Inflammatory macrophage treated with lipopolysaccharide for 4 hours (primary cell): ENCODE results near the gene SSH3.

ENCODE experiments used
- DNase-seq: peaks from one replicate; pipeline ENCODE4 v3.0.0-alpha.2; 2020

SSH3 gene

DNA sequence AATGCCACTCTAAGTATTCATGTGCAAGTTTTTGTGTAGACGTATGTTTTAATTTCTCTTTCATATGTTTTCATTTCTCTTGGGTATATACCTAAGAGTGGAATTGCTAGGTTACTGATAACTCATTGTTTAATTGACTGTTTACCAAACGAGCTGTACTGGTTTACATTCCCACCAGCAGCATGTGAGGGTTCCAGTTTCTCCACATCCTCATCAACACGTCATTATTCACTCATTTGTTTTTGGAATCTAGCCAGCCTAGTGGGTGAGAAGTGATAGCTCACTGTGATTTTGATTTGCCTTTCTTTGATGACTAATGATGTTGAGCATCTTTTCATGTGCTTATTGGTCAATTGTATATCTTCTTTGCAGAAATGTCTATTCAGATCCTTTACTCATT lies 10.2 kb upstream of the SSH3 start:
- peak; percentile 83 for DNase-seq

DNA sequence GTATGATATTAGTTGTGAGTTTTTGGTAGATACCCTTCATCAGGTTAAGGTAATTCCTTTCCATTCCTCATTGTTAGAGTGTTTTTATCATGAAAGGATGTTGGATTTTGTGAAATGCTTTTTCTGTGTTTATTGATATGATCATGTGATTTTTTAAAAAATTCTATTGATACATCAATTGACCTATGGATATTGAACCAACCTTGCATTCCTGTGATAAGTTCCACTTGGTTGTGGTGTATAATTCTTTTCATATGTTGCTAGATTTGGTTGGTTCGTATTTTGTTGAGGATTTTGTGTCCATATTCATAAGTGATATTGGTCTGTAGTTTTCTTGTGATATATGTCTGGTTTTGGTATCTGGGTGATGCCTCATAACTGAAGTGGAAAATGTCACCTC lies 7.5 kb upstream of the SSH3 start:
- DNase-seq, result no peak

DNA sequence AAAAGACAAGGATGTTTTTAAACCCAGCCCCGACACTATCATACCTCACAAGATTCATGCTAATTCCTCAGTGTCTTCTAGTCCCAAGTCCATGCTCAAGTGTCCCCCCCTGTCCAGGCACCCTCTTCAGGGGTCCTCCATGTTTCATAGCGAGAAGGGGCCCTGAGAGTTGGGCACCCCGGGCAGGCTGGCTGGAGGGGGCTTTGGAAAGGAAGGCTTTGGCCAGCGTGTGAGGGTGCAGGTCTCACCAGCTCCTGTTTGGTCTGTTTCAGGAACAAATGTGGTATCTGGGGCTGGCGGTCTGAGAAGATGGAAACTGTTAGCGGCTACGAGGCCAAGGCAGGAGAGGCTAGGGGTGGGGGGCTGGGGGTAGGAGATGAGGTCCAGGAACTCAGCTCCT lies 4.5 kb upstream of the SSH3 start:
- DNase-seq, result no peak

DNA sequence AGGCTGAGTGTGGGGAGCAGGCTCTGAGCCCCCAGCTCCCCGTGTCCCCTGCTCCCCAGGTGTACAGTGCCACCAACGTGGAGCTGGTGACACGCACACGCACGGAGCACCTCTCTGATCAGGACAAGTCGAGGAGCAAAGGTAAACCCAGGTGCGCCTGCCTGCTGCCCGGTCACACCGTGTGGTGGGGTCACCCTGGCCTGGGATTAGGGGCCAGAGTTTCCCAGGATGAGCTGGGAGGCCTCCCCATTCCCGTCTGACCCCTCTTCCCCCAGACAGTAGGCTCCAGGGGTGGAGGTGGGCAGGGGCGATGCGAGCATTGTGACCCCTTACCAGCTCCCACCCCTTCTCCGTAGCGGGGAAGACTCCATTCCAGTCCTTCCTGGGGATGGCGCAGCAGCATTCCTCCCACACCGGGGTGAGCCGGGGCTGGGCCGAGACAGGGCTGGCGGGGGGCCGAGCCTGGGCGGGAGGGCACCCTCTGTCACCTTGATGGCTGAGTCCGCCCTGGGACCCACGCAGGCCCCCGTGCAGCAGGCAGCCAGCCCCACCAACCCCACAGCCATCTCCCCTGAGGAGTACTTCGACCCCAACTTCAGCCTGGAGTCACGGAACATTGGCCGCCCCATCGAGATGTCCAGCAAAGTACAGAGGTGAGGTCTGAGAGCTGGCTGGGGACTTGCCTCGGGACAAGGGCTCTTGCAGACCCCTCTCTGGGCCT lies 3.7 kb upstream of the SSH3 start:
- no peak for DNase-seq

DNA sequence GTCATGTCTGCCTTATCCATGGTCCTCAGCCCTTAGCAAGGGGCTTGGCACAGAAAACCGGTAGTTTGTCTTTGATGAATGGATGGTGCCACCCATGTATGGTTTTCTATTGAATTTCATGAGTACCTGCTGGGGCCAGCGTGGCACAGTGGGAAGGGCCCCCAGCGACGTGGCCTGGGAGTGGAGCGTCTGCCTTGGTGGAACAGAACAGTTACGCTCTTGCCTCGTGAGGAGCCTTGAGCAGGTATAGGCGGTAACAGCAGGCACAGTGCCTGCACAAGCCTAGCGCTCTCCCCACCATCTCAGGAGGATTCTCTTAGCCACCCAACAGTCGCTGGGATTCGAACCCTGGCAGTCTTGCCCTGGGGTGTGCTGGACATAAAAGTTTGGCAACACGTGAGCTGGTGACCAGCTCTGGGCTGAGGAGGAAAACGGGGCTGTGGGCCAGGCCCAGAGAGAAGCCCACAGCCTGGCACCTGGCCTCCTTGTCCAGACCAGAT lies 3.0 kb upstream of the SSH3 start:
- DNase-seq, result no peak

DNA sequence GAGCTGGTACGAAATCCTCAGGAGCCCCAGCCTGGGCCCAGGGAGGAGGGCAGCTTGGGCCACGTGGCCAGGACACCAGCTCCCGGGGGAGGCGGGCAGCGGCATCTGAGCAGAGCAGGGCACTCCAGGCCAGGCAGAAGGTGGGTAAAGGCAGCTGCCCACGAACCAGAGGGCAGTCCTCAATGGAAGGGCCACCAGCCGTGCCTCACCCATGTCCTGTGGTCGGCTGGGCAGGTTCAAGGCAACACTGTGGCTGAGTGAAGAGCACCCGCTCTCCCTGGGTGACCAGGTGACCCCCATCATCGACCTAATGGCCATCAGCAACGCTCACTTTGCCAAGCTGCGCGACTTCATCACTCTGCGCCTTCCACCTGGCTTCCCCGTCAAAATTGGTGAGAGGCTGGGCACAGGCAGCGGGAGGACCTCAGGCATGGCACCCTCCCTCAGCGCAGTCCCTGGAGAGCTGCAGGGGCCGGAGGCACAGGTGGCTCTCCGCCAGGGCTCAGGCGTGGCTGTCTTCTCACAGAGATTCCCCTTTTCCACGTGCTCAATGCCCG lies 2.5 kb upstream of the SSH3 start:
- no peak for DNase-seq

DNA sequence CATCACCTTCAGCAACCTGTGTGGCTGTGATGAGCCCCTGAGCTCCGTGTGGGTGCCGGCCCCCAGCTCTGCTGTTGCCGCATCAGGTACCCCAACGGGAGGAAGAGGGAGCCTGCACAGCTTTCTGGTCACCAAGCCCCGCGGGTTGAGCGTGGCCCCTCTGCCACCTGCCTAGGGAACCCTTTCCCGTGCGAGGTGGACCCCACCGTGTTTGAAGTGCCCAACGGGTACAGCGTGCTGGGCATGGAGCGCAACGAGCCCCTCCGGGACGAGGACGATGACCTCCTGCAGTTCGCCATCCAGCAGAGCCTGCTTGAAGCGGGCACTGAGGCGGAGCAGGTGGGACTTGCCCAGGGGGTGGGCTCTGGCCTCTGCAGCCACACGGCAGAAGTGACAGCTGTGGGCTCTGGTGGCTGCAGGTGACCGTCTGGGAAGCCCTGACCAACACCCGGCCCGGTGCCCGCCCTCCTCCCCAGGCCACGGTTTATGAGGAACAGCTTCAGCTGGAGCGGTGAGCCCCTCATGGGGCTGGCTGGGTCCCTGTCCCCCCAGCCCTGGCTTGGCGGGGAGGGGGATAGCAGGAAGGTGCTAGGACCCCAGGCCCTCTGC lies 1.9 kb upstream of the SSH3 start:
- DNase-seq, result no peak

DNA sequence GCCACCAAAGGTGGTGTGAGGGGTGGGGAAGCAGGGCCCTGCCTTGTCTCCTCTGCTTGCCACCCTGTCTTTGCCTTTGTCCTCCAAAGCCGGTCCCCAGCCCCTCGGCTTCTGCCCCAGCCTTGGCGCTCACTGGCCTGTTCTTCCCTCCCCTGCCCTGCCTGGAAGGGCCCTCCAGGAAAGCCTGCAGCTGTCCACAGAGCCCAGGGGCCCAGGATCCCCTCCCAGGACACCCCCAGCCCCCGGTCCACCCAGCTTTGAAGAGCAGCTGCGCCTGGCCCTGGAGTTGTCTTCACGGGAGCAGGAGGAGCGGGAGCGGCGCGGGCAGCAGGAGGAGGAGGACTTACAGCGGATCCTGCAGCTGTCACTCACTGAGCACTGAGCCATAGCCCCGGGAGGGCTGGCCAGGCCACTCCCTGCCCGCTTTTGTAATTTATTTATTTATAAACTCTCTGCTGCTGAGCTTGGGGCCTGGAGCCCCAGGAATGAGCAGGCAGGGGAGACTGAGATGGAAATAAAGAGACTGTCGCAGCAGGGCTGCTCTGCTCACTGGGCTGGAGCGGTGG lies 1.3 kb upstream of the SSH3 start:
- peak; percentile 35 for DNase-seq

DNA sequence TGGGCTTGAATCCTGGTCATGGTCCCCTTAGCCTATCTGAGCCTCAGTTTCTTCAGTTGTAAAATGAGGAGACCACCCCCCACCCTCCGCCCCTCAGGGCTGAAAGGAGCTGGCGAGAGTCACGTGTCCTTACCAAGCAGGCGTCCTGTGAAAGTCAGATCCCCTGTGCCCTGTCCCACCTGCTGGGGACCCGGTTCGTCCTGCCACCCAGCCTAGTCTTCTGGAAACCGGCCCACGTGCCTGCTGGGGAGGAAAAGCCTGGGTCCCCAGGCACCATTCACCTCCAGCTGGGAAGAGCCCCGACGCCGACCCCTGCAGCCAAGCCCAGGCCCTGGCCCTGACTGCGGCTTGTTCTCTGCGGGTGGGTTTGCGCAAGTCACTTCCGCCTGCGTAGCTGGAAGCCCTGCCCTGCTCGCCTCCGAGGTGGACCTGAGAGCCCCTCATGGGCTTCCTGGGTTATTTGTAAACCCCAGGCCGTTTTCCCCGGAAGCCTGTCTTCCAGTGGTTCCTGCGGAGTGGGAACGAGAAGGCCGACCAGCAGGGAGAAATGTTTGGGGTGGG lies 679 bp upstream of the SSH3 start:
- peak; percentile 67 for DNase-seq

DNA sequence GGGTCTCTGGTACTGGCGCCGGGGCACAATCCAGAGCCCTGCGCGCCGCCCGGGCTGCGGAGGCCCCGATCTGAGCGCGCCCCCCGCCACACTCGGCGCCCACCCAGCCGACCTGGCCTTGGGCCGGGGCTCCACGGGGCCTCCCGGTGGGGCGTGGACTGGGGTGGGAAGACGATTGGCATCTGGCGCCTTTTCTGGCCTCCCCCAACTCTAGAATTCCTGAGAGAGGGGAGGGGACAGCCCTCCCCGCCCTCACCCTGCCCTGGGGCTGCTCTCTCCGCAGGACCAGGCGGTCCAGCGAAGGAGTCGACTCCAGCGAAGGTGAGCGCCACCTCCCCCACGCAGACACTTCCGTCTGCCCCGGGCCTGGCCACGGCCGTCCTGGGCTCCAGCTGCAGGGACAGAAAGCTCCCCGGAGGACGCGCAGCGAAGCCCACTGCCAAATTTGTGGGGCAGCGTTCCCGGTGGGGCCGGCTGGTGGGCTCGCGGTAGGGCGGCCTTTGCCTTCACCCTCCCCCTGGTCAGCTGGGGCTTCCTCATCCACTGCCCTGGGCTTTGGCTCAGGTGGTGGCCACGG lies 593 bp downstream of the SSH3 start:
- no peak for DNase-seq

DNA sequence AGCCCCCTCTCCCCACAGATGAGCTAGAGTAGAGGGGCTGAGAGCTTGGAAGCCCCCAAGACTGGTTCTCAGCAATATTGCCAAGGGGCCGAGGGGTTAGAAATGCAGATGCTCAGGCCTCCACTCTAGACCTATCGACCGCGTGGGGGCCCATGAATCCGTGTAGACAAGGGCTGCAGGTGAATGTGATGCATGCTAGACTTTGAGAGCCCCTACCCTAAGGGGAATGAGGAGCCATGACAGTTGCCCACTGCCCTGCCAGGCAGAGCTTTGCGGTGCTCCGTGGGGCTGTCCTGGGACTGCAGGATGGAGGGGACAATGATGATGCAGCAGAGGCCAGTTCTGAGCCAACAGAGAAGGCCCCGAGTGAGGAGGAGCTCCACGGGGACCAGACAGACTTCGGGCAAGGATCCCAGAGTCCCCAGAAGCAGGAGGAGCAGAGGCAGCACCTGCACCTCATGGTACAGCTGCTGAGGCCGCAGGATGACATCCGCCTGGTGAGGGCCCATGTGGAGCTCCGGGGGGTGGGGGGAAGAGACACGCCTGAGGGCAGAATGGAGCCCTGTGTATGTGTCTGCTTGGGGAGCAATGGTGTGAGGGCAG lies 1.3 kb downstream of the SSH3 start:
- no peak for DNase-seq

DNA sequence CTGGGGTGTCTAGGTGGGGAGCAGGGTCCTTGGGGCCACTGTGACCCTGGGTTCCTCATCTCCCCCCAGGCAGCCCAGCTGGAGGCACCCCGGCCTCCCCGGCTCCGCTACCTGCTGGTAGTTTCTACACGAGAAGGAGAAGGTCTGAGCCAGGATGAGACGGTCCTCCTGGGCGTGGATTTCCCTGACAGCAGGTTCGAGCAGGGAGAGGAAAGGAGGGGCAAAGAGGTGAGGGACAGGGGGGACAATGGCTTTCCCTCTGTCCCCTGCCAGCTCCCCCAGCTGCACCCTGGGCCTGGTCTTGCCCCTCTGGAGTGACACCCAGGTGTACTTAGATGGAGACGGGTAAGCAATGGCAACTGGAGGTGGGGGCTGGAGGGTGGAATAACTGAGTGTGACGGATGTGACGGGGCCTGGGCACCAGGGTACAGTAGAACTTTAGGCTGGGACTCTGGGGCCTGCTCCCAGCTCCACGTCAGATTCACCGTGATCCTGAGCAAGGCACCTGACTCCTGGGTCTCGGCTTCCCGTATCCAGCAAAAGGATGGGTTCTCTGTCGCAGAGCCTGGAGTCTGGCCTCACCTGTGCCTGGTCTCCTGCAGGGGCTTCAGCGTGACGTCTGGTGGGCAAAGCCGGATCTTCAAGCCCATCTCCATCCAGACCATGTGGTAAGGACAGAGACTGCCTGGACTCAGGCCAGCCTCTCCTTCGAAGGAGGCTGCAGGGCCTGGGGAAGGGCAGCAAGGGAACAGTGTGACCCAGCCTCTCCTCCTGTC lies 3.6 kb downstream of the SSH3 start:
- no peak for DNase-seq

DNA sequence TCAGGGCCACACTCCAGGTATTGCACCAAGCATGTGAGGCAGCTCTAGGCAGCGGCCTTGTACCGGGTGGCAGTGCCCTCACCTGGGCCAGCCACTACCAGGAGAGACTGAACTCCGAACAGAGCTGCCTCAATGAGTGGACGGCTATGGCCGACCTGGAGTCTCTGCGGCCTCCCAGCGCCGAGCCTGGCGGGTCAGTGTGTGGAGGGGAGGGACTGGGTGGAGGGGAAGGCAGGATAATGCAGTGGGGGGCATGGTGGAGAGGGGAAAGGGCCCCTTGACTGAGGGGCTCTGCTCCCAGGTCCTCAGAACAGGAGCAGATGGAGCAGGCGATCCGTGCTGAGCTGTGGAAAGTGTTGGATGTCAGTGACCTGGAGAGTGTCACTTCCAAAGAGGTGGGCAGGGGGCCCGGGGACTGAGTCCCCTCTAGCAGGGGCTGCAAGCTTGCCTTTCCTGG lies 4.2 kb downstream of the SSH3 start:
- no peak for DNase-seq

DNA sequence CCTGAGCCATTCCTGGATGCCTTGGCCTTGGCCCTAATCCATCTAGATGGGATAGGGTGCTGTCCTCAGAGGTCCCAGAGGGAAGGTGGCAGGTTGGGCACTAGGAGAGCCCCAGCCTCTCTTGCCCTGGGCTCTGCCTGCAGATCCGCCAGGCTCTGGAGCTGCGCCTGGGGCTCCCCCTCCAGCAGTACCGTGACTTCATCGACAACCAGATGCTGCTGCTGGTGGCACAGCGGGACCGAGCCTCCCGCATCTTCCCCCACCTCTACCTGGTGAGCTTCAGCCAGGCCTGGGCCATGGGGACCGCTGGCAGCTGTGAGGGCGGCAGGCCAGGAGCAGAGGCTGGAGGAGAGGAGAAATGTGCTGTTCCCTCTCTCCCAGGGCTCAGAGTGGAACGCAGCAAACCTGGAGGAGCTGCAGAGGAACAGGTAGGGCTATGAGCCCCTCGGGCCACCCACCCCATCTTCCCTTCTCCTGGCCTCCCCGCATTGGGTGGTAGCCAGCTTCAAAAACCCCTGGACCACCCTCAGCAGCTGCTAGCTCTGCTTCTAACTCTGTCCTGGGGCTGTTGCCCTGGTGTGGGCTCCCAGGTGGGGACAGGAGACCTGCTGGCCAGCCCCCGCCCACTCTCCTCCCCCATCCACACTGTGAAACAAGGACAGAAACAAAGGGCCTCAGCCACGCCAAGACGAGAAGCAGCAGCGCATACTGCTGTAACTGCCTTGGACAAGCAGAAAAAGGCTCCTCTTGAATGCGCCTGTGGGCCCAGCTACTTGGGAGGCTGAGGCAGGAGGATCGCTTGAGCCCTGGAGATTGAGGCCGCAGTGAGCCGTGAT lies 4.9 kb downstream of the SSH3 start:
- DNase-seq, result no peak

DNA sequence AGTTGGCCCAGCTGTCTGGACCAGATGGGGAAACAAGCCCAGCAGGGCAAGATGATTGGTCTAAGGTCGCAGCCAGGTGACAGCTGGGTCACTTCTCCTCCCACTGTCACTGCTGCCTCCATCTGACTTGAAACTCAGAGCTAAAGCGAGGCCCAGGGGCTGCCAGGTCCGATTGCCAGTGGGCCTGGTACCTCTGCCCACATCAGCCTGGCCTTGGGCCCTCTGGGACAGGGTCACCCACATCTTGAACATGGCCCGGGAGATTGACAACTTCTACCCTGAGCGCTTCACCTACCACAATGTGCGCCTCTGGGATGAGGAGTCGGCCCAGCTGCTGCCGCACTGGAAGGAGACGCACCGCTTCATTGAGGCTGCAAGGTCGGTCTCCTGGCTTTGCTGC lies 5.8 kb downstream of the SSH3 start:
- no peak for DNase-seq

DNA sequence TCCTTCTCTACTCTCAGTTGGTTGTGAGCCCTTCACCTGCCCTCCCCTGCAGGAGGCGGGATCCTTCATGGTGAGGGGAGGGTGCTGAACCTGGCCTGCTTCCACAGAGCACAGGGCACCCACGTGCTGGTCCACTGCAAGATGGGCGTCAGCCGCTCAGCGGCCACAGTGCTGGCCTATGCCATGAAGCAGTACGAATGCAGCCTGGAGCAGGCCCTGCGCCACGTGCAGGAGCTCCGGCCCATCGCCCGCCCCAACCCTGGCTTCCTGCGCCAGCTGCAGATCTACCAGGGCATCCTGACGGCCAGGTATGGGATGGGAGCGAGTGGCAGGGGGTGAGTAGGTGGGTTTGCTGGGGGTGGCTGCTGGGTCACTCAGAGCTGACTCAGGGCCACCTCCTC lies 6.3 kb downstream of the SSH3 start:
- no peak for DNase-seq

DNA sequence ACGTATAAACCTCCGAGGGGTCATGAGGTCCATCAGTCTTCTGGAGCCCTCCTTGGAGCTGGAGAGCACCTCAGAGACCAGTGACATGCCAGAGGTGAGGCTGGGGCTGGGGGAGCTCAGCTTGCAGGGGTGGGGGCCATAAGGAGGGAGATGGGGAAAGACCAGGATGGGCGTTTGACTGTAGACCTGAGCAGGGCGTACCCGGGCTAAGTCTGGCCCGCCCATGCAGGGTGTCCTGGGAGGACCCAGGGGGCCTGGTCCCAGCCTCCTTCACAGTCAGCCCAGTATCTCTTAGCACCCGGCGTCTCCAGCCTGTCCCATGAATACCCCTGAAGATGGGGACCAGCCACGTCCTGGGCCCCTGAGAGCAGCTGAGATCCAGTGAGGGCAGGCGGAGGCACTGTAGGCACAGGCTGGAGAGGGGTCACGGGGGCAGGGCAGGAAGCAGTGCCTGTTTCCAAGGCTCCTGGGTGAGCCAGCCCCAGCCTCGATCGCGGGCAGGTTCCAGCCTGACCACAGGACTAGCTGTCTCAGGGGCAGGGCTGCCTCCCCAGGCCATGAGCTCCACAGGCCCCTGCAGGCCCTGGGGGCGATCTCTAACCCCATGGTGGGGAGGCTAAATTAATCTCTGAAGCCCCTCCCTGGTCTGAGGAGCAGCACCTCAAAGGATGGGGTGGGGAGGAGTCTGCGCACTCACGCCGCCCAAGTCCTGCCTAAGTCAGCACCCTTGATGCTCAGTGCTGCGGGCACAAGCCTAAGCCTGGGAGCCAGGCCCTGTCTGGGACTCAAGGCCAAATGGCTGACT lies 7.1 kb downstream of the SSH3 start:
- DNase-seq, result no peak

DNA sequence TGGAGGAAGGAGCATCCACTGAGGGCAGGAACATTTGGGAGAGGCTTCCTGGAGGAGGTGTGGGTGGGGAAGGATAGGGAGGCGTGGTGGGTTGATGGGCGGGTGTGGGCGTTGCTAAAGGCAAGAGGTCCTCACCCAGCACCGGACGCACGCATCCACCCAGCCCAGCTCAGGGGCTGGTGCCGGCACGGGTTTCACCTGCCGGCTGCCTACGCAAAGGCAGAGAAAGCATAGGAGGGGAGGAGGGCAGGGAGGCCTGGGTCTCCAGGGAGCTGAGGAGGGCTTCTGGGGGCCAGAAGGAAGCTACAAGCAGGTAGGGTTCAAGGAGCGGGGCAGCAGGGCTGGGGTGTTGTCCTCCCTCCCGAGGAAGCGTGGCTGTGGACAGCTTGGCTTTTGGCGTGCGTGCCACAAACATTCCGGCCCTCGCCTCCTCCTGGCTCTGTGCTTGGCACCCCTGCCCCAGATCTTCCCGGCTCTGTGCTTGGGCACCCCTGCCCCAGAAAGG lies 7.8 kb downstream of the SSH3 start:
- no peak for DNase-seq

DNA sequence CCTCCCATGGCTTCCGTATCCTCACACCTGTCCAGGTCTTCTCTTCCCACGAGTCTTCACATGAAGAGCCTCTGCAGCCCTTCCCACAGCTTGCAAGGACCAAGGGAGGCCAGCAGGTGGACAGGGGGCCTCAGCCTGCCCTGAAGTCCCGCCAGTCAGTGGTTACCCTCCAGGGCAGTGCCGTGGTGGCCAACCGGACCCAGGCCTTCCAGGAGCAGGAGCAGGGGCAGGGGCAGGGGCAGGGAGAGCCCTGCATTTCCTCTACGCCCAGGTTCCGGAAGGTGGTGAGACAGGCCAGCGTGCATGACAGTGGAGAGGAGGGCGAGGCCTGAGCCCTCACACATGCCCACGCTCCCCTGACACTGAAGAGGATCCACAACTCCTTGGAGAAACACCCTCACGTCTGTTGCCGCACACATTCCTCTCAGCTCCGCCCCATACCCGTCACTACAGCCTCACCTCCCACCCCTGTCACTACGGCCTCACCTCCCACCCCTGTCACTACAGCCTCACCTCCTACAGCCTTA lies 8.3 kb downstream of the SSH3 start:
- DNase-seq, result no peak
